Islet of Langerhans (tissue), 1 donor: ENCODE results near the gene CCR9.

Experiments used
- FAIRE-seq: peaks from one replicate; lab custom pipeline; 2011; peaks lifted over from hg19 to GRCh38; lab: Jason Lieb, UNC

Gene CCR9

GRCh38 chr3:45873036-45873435 is 13.3 kb upstream of the CCR9 start:
- no peak for FAIRE-seq

- no peak for FAIRE-seq
Observed at GRCh38 chr3:45873638-45874037, 12.7 kb upstream of the CCR9 start.

GRCh38 chr3:45874677-45875346 is 11.5 kb upstream of the CCR9 start:
- FAIRE-seq, result no peak

- FAIRE-seq, result no peak
Observed at GRCh38 chr3:45878124-45878523, 8.2 kb upstream of the CCR9 start.

GRCh38 chr3:45880725-45881077 is 5.6 kb upstream of the CCR9 start:
- FAIRE-seq, result no peak

GRCh38 chr3:45881078-45882022 is 5.0 kb upstream of the CCR9 start:
- FAIRE-seq, result no peak

GRCh38 chr3:45884368-45885201 is 1.8 kb upstream of the CCR9 start:
- FAIRE-seq, result no peak

- no peak for FAIRE-seq
Observed at GRCh38 chr3:45887285-45887684, 942 bp downstream of the CCR9 start.

- FAIRE-seq, result no peak
Observed at GRCh38 chr3:45887759-45888511, 1.6 kb downstream of the CCR9 start.

- no peak for FAIRE-seq
Observed at GRCh38 chr3:45889337-45889736, 3.0 kb downstream of the CCR9 start.

- FAIRE-seq, result no peak
Observed at GRCh38 chr3:45890405-45890804, 4.1 kb downstream of the CCR9 start.

- FAIRE-seq, result no peak
Observed at GRCh38 chr3:45892161-45892560, 5.8 kb downstream of the CCR9 start.

GRCh38 chr3:45894015-45894414 is 7.7 kb downstream of the CCR9 start:
- FAIRE-seq, result no peak

GRCh38 chr3:45895686-45896468 is 9.5 kb downstream of the CCR9 start:
- no peak for FAIRE-seq

GRCh38 chr3:45896956-45897355 is 10.6 kb downstream of the CCR9 start:
- no peak for FAIRE-seq

- FAIRE-seq, result no peak
Observed at GRCh38 chr3:45904931-45905330, 18.6 kb downstream of the CCR9 start.

GRCh38 chr3:45905755-45906154 is 19.4 kb downstream of the CCR9 start:
- no peak for FAIRE-seq

GRCh38 chr3:45906681-45907407 is 20.5 kb downstream of the CCR9 start:
- no peak for FAIRE-seq

GRCh38 chr3:45907769-45908705 is 21.7 kb downstream of the CCR9 start:
- no peak for FAIRE-seq
